Activated T-helper 1 cell treated with Interleukin-2 at 50 U/mL for 16 hours (primary cell): Measurements from ENCODE around the gene UEVLD.

Source experiments
- DNase-seq: peaks from one replicate; pipeline ENCODE4 v3.0.0-alpha.2; 2020; ENCODE audit warnings: low read depth

Gene UEVLD

GRCh38 chr11:18498039-18498438, 90.5 kb downstream of the UEVLD start:
- no peak for DNase-seq

DNA sequence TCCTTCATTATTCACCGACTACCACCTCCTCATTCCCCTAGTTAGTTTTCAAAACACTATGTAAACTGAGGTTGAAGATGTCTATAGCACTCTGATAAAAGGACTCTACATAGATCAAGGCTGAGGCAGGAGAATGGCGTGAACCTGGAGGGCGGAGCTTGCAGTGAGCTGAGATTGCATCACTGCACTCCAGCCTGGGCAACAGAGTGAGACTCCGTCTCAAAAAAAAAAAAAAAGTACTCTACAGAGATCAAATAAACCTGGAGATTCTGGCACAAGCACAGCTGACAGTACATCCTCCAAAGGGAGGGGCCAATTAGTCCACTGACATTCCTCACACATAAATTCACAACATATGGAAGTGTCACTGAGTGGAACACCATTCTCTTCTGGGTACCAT, 92.8 kb downstream of the UEVLD start:
- no peak for DNase-seq

DNA sequence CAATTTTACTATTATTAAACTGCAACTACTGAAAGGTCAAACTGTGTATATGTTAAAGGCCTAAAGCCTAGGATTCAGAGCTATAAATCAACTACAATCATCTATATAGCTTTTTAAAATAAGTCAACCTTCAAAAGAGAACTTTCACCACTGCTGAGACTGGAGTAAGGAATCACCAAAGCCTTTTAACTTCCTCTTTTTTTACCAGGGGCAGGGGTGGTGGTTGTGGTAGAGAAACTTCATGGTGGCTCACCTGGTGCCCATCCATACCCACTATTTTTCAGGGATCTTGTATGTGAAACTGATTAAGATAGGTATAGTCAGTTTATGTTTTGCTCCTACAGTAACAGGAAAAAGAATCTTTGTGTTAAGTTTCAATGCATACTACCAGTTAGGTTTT, 93.3 kb downstream of the UEVLD start:
- DNase-seq: no peak

GRCh38 chr11:18493310-18493709, 95.2 kb downstream of the UEVLD start:
- no peak for DNase-seq

GRCh38 chr11:18492888-18493287, 95.6 kb downstream of the UEVLD start:
- DNase-seq: no peak

GRCh38 chr11:18491924-18492323, 96.6 kb downstream of the UEVLD start:
- DNase-seq: no peak

DNA sequence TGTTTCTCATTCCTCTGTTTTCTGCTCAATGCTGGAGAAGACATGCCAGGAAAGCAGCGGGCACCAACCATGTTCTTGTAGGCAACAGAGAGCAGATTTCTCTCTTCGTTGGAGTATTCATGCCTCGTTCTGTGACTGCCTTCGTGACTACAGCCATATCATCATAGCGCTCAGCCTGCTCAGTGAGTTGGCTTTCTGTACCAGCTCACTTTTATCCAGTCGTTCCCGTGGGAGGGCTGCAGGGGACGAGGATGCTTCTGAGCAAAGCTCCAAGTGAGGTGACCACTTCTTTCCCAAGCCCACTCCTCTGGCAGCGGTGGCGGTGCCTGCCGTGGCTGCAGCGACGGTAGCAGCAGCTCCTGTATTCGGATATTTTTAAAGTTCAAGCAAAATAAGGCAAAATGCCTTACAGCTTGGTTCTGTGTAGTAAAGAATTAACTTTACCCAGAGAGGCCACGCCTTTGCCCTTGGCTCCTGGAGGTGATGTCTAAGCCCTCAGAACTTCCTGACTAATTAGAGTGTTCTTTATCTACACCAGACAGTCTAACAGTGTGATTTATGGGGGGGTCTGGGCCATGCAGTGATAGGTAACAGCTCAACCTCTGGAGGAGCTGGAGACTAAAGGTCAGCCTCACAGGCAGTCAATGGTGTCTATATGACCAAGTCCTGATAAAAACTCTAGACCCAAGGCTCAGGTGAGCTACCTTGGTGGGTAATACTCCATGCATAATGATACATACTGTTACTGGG, 97.6 kb downstream of the UEVLD start:
- no peak for DNase-seq

GRCh38 chr11:18490319-18490718, 98.2 kb downstream of the UEVLD start:
- DNase-seq: no peak

- DNase-seq: no peak
These were observed 102.5 kb downstream of the UEVLD start for GRCh38 chr11:18485913-18486528.
